SJCRH30 (cell line): Measurements from ENCODE around the gene FOXN1. TPM values are rescaled to one million over a fixed set of nuclear protein-coding genes. Genes with fewer than 3 reads are reported as not detected.

ENCODE experiments used
- DNase-seq, 2 experiments: peaks; one replicate each; pipeline ENCODE4 v3.0.0-alpha.2; 2015 to 2020
- H3K27ac ChIP-seq: fragments of 250-450 bp; sonication (Bioruptor Pico); 2 replicates; pipeline ENCODE4 v1.5.1; 2020; ENCODE audit warnings: mild to moderate bottlenecking, moderate library complexity
- H3K27me3 ChIP-seq: fragments of 250-450 bp; sonication (Bioruptor Pico); 2 replicates; pipeline ENCODE4 v1.5.1; 2020; ENCODE audit warnings: mild to moderate bottlenecking, moderate library complexity
- H3K36me3 ChIP-seq: fragments of 250-450 bp; sonication (Bioruptor Pico); 2 replicates; pipeline ENCODE4 v1.5.1; 2020; ENCODE audit warnings: mild to moderate bottlenecking, moderate library complexity
- H3K4me1 ChIP-seq: fragments of 250-450 bp; sonication (Bioruptor Pico); 2 replicates; pipeline ENCODE4 v1.5.1; 2020; ENCODE audit warnings: mild to moderate bottlenecking, moderate library complexity
- H3K4me3 ChIP-seq: fragments of 250-450 bp; sonication (Bioruptor Pico); 2 replicates; pipeline ENCODE4 v1.5.1; 2020; ENCODE audit warnings: mild to moderate bottlenecking, moderate library complexity
- H3K9me3 ChIP-seq: fragments of 250-450 bp; sonication (Bioruptor Pico); replicated peaks from 2 replicates; pipeline ENCODE4 v1.5.1; 2020; ENCODE audit warnings: mild to moderate bottlenecking, moderate library complexity
- total RNA-seq: library from RNA; depleted of rRNA; stranded (reverse); fragments of >200 nt; shearing (Covaris generic); gene quantifications from 2 replicates; pipeline ENCODE4 v1.2.3, GENCODE V29; 2014

Gene FOXN1
- total RNA-seq, 1 experiment from 2014 or later: not detected

DNA sequence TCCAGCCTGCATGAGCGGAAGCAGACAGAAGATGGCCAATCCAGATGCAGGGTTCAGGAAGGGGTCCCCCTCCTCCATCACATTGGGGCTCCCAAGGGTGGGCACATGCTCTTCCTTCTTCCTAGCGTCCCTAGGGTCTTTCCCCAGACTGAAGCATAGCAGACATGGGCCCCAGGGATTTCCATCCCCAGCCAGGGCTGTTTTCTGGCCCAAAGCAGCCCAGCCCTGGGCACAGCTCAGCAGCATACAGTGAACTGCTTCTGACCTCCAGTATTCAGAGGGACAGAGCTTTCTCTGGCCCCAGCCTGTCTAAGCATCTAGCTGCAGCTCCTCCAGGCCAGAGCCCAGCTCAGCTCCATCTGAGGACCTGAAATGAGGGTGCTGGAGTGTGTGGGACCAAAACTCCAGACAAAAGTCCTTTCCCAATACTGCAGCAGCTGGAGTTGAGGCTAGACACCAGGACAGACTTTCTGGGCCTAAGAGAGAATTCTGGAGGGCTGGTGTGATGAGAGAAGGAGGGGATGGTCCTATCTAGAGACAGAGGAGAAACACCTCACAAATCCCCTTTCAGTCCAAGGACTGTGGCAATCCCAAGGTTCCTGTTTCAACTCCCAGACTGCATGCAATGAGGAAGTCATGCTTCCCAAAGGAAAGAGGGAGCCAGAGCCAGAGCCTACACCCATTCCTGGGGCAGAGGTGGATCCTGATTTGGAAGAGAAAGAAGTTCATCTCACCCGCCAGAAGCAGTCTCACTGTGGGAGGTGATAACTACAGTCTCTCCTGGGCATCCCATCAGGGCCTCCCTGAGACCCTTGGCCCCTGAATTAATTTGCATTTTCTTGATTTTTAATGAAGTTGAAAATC, 4.5 kb upstream of the FOXN1 start:
- no peaks in the 10 kb centered on the region for H3K36me3 ChIP-seq
- H3K9me3 ChIP-seq: no peaks in the 10 kb centered on the region
- H3K4me1 ChIP-seq: peaks cover 8% of the 10 kb centered on the region; the same call in 1 of the 2 replicates
- no peak overlapping the region for H3K4me3 ChIP-seq
- H3K27me3 ChIP-seq: peaks cover 43% of the 10 kb centered on the region
- H3K27ac ChIP-seq: no peak overlapping the region
- DNase-seq: no peak

DNA sequence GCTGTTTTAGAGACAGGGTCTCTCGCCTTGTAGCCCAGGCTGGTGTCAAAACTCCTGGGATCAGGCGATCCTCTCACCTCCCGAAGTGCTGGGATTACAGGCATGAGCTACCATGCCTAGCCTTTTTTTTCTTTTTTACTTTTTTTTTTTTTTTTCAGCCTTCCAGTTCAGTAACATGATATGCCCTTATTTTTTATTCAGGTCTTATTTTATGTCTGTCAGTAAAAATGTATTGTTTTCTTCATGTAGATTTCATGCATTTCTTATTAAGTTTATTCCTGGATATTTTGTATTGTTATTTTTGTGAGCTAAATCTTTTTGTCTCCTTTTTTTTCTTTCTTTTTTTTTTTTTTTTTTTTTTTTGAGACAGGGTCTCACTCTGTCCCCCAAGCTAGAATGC, 2.7 kb upstream of the FOXN1 start:
- Histone ChIP-seq H3K27ac (no peak overlapping the region), H3K4me1 (peaks cover 8% of the 10 kb centered on the region; the same call in 1 of the 2 replicates), H3K4me3 (no peak overlapping the region), H3K27me3 (peaks cover 52% of the 10 kb centered on the region), H3K9me3 (no peaks in the 10 kb centered on the region), H3K36me3 (no peaks in the 10 kb centered on the region)
- DNase-seq: no peak

DNA sequence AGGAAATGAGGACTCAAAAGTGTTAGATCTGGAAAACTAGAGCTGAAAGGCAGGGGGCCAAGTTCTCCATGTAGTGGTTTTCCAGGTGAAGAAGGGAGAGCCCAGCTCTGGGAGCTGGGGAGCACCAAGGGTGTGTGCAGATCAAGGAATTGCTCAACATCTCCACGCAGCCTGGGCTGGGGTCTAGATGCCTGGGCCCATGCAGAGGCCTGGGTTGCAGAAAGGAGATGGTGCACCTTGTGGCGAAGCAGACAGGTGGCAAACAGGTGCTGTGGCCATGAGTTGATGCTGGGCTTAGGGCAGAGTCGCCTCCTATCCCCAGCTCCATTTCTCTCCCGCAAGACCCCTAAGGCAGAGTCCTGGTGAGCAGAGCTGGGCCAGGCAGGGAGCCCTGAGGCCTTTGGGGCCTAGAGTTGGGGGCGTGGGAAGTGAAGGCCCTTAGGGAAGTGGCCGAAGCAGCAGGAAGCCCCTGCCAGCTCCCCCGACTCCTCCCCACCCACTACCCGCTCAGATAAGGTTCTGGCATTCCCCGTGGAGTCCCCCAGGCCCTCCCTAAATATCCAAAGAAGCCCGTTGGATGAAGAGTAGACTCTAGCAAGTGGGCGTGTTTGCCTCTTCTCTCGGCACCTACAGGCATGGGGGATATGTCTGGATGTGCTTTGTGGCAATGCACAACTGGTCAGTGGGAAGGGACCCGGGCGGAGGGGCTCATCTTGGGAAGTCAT, 777 bp downstream of the FOXN1 start:
- no peaks in the 10 kb centered on the region for H3K36me3 ChIP-seq
- peaks cover 43% of the 10 kb centered on the region for H3K27me3 ChIP-seq
- H3K4me3 ChIP-seq: no peak overlapping the region
- H3K9me3 ChIP-seq: no peaks in the 10 kb centered on the region
- no peak overlapping the region for H3K27ac ChIP-seq
- no peaks in the 10 kb centered on the region for H3K4me1 ChIP-seq
- no peak for DNase-seq

DNA sequence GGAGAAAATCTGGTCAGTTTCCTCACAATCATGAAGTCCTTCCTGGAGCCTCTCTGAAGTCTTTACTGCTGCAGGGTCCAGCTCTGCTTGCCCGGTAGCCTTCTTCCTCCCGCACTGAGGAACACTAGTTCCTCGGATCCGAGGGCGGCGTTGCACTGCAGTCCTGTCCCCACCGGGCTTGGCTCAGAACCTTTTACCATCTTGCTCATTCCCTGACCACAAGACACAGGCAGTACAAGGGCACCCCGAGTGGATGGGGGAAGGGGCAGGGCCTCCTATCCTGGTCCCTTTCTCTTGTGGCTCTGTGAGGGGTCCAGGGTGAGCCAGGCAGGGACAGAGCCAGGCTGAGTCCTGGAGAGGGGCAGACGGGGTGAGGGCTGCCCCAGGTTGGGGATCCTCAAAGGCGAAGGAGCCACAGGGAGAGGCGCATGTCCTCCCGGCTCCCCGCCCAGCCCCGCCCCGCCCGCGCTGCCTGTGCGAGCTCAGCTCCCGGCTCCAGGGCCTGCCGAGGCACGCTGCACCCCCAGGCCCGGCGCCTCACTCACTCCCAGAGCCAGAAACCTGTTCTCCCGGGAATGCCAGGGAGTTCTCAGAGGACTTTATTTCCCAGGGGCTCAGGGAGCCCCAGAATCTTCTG, 1.5 kb downstream of the FOXN1 start:
- H3K9me3 ChIP-seq: no peaks in the 10 kb centered on the region
- no peak overlapping the region for H3K27ac ChIP-seq
- no peaks in the 10 kb centered on the region for H3K36me3 ChIP-seq
- DNase-seq: no peak
- no peak overlapping the region for H3K4me3 ChIP-seq
- no peaks in the 10 kb centered on the region for H3K4me1 ChIP-seq
- H3K27me3 ChIP-seq: peaks cover 49% of the 10 kb centered on the region

DNA sequence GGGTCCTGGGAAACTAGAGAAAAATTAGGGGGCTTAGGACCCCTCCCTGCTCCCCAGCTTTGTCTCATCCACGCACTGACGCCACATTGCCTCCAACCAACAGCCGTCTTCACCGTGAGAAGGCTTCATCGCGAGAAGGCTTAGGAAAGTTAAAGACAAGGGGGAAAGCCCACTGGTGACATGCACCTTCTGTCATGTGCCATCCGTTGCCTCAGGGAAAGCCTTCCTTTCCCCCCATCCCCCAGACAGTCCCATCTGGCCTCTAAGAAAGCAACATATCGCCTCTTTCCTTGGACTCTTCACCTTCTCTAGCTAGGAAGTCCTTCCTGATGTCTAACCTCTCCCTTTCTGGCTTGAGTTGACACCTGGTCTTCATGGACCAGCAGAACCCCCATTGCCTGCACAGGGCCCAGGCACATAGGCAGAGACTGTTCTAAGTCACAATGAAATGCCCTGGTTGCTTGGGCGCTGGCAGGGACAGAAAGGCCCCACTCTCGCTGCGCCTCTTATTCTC, 2.1 kb downstream of the FOXN1 start:
- H3K4me1 ChIP-seq: no peaks in the 10 kb centered on the region
- H3K9me3 ChIP-seq: no peaks in the 10 kb centered on the region
- H3K36me3 ChIP-seq: no peaks in the 10 kb centered on the region
- H3K27me3 ChIP-seq: peaks cover 53% of the 10 kb centered on the region
- no peak overlapping the region for H3K4me3 ChIP-seq
- no peak overlapping the region for H3K27ac ChIP-seq
- DNase-seq: no peak

DNA sequence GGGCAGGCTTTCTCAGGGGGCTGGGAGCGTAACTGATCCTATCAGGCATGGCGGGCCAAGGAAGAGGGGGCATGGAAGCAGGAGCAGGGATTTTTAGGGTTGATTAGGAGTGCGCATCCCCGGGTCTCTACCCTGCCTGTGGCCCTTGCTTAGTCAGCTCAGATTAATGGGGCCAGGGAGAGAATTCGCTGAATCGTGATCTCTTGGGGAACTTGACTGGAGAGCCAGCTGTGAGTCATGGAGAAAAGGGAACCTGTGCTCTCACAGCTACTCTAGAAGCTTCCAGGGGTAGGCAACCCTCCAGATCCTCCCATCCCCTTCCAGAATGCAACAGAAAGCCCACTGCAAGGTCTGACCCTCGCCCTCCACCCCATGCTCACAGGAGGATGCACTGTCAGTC, 3.6 kb downstream of the FOXN1 start:
- no peak overlapping the region for H3K27ac ChIP-seq
- H3K36me3 ChIP-seq: no peaks in the 10 kb centered on the region
- no peak for DNase-seq
- no peaks in the 10 kb centered on the region for H3K4me1 ChIP-seq
- no peaks in the 10 kb centered on the region for H3K9me3 ChIP-seq
- H3K4me3 ChIP-seq: no peak overlapping the region
- peaks cover 52% of the 10 kb centered on the region for H3K27me3 ChIP-seq

DNA sequence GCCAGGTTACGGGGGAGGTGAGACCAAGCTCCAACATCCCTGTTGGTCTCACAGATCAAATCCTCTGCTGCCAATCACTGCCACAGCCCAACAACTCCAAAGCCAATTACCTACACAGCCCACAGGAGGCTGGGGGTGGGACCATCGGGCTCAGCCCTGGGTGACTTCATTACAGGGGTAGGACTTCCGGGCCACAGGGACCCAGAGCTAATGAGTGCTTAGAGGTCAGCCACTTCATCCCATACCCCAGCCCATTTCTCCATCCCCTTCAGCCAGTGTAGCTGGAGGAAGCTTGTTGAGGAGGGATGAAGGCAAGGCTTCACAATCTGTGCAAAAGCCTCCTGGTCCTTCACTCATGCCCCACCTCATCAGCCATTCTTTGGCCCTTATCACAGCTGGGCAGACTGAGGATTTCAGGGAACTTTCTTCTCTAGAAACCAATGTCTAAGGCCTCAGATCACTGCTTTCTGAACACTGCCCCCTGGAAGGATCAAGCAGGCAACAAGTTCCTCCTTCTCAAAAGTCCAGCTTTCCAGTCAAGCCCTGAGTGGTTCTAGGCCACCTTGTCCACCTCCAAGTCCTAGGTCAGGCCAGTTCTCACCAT, 5.8 kb downstream of the FOXN1 start:
- peaks cover 34% of the 10 kb centered on the region for H3K27me3 ChIP-seq
- no peaks in the 10 kb centered on the region for H3K4me1 ChIP-seq
- no peak for DNase-seq
- H3K9me3 ChIP-seq: no peaks in the 10 kb centered on the region
- no peaks in the 10 kb centered on the region for H3K36me3 ChIP-seq
- no peak overlapping the region for H3K27ac ChIP-seq
- H3K4me3 ChIP-seq: no peak overlapping the region

DNA sequence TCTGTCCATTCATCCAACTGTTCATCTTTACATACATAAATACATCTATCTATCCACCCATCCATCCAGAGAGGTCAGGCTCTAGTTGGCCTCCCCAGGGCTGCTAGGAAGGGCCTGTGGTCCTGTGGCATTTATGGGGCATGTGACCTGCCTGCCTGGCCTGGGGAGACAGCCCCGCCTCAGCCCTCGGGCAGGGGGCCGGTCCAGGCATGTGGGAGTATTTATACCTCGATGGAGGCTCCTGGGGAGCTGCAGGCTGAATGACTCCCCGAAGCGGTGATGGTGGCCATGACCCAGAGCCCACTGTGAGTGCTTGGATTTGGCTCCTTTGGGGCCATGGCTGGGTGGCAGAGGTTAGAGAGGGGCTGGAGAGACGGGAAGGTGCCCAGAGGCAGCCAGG, 7.3 kb downstream of the FOXN1 start:
- Histone ChIP-seq H3K4me1 (no peaks in the 10 kb centered on the region), H3K9me3 (no peaks in the 10 kb centered on the region), H3K4me3 (no peak overlapping the region), H3K36me3 (no peaks in the 10 kb centered on the region), H3K27ac (no peak overlapping the region), H3K27me3 (peaks cover 20% of the 10 kb centered on the region)
- no peak for DNase-seq

DNA sequence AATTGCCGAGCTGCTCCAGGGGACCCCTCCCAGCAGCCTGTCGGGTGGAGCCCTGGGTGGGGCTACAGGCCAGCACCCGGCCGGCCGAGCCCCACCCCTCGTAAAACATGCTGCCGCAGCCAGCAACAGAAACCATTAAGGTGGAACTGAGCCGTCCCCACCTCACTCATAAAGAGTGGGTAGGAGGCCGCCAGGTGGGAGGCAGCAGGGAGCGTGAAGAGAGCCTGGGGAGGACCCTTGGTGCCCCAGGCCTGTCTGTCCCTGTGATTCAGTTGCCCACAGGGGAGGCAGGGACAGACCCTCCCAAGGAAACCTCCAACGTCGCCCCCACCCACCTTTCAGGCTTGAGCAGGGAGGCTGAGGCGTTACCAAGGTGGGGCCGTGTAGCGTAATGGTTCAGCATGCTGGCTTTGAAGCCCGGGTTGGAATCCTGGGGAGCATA, 8.4 kb downstream of the FOXN1 start:
- H3K27ac ChIP-seq: no peak overlapping the region
- no peak for DNase-seq
- H3K4me1 ChIP-seq: no peaks in the 10 kb centered on the region
- no peaks in the 10 kb centered on the region for H3K36me3 ChIP-seq
- peaks cover 14% of the 10 kb centered on the region for H3K27me3 ChIP-seq
- H3K9me3 ChIP-seq: no peaks in the 10 kb centered on the region
- no peak overlapping the region for H3K4me3 ChIP-seq

DNA sequence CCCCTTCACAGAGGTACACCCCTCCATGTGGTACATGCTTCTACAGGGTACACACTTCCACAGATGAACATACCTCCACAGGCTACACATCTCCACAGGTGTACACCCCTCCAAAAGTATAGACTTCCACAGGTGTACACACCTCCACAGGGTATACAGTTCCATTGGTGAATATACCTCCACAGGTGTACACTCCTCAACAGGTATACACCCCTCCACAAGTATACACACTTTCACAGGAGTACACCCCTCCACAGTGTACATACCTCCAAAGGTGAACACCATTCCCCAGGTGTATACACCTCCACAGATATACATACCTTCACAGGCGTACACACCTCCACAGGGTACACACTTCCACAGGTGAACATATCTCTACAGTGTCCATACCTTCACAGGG, 9.4 kb downstream of the FOXN1 start:
- Histone ChIP-seq H3K4me1 (no peaks in the 10 kb centered on the region), H3K36me3 (no peaks in the 10 kb centered on the region), H3K9me3 (no peaks in the 10 kb centered on the region), H3K4me3 (no peak overlapping the region), H3K27ac (no peak overlapping the region), H3K27me3 (peaks cover 12% of the 10 kb centered on the region; the same call in 1 of the 2 replicates)
- DNase-seq: no peak

DNA sequence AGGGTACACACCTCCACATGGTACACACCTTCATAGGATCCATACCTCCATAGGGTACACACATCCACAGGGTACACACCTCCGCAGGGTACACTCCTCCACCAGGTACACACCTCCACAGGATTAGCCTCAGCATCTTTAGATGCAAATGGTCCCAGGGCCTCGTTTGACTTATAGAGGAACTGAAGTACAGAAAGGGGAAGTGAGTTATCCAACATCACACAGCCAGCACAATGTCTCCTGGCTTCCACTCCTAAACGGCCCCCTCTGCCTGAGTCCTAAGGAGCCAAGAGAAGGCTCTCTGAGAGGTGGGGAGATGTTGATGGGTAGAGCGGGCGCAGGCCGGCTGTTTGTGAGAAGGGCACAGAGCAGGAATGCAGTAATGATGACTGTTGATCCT, 12.0 kb downstream of the FOXN1 start:
- H3K4me3 ChIP-seq: no peak overlapping the region

DNA sequence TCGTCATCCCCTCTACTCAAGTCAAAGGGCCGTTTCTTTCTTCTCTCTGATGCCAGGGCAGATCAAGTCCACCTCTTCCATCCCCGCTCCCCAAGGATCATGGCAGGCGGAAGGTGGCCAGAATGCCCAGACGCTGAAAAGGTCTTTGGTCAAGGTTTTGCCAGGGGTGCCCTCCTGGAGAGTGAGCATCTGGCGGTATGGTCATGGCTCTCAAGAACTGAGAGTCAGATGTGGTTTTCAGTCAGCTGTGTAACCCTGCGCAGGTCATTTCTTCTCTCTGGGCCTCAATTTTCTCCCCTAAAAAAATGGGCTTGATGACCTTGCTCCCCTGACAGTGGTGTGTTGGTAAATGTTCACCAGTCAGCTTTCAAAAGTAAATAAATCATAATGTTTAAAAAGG, 12.4 kb downstream of the FOXN1 start:
- Histone ChIP-seq H3K27ac (no peak overlapping the region), H3K4me3 (no peak overlapping the region), H3K27me3 (no peaks in the 10 kb centered on the region; the same call in 1 of the 2 replicates), H3K9me3 (no peaks in the 10 kb centered on the region), H3K36me3 (no peaks in the 10 kb centered on the region), H3K4me1 (peaks cover 14% of the 10 kb centered on the region; the same call in 1 of the 2 replicates)
- no peak for DNase-seq

More for the DNA sequence above, 12.0 kb downstream of the FOXN1 start:
- H3K4me1 ChIP-seq: peaks cover 14% of the 10 kb centered on the region; the same call in 1 of the 2 replicates
- no peaks in the 10 kb centered on the region; the same call in 1 of the 2 replicates for H3K27me3 ChIP-seq
- H3K9me3 ChIP-seq: no peaks in the 10 kb centered on the region
- H3K27ac ChIP-seq: no peak overlapping the region
- H3K36me3 ChIP-seq: no peaks in the 10 kb centered on the region
- no peak for DNase-seq

DNA sequence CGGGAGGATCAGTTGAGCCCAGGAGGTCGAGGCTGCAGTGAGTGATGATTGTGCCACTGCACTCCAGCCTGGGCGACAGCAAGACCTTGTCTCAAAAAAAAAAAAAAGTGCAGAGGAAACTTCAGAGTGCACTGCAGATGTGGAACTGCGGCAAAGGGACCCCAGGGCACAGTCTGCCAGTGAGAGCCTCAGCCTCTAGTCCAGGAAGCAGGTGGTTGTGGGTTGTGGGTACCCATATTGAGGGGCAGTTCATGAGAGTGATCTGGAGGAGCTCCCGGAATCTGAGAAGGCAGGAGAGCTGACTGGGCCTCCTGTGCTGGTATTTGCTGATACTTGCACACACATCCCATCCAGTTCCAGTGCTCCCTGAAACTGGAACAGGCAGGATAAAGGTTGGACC, 13.1 kb downstream of the FOXN1 start:
- H3K4me3 ChIP-seq: no peak overlapping the region
- H3K27ac ChIP-seq: no peak overlapping the region
- no peaks in the 10 kb centered on the region for H3K36me3 ChIP-seq
- H3K9me3 ChIP-seq: no peaks in the 10 kb centered on the region
- no peak for DNase-seq
- no peaks in the 10 kb centered on the region; the same call in 1 of the 2 replicates for H3K27me3 ChIP-seq
- H3K4me1 ChIP-seq: peaks cover 14% of the 10 kb centered on the region; the same call in 1 of the 2 replicates

DNA sequence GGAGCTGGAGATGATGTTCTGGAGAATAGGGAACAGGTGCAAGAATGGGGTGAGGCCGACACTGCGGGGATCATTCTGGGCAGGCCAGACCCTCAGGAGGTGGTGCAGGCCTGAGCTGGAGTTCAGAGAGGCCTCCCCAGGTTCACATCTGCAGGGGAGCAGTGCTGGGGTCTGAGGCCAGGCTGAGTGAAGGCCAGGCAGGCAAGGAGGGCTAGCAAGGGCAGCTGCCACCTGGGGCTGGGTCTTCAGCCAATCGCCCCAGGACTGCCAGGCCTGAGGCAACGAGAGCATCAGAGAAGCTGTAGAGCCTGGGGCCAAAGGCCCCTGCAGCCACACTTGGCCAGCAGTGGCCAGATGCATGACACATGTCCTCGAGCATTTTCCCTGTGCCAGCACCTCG, 14.5 kb downstream of the FOXN1 start:
- H3K9me3 ChIP-seq: no peaks in the 10 kb centered on the region
- H3K27ac ChIP-seq: no peak overlapping the region
- no peaks in the 10 kb centered on the region for H3K36me3 ChIP-seq
- no peaks in the 10 kb centered on the region; the same call in 1 of the 2 replicates for H3K27me3 ChIP-seq
- no peak for DNase-seq
- H3K4me1 ChIP-seq: peaks cover 14% of the 10 kb centered on the region; the same call in 1 of the 2 replicates
- H3K4me3 ChIP-seq: no peak overlapping the region
